ENCODE measurements around the gene PPP2CA.

Gene PPP2CA

DNA sequence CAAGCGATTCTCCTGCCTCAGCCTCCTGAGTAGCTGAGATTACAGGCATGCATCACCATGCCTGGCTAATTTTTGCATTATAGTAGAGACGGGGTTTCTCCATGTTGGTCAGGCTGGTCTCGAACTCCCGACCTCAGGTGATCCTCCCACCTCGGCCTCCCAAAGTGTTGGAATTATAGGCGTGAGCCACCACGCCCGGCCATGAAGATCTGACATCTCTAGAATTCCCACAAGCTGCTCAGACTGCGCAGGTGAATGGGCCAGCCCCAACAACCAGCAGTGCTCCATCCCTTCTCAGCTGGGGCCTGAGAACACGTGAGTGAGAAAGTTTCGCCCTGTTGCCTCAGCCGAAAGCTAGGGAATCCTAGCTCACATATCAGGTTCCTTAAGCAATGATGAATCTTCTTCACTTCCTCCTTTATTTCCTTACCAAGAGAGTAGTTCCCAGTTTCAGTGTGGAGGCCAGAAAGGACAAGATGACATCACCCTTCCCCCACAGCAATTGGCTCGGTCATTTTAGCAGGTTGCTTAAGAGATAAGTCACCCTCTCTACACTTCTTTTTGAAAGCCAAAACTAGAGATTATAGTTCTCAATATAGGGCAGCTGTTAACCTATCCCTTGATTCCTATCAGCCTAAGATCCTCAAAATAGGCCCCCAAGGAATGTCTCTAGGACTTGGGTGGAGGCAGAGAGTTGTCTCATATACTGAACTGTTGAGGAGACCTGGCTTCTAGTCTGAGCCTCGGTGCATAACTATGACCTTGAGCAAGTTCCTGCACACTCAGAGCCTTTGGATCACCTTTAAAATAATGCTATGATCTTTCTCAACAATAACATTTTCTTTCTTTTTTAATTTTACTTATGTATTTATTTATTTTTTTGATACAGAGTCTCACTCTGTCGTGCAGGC lies 23.9 kb upstream of the PPP2CA start:
- DNase-seq (ENCODE audit: insufficient read length, low spot score) (no peak), FAIRE-seq (no peak)

DNA sequence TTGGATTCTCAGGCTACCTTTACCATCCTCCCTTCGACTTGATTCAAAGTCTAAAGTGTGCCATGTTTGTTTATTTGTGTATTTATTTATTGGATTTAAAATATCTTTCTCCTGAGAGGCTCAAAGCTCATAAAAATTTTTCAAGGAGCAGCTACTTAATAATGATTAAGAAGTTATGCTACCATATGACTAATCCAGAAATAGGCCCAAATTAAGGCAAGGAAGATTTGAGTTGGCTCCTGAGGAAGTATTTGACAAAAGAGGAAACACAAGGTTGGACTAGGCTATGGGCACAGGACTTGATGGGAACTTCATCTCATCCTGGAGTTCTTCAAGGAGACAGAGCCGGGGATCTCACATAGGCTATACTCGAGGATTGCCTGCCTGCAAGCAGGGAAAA lies 22.4 kb upstream of the PPP2CA start:
- TF ChIP-seq, protein P1, sequence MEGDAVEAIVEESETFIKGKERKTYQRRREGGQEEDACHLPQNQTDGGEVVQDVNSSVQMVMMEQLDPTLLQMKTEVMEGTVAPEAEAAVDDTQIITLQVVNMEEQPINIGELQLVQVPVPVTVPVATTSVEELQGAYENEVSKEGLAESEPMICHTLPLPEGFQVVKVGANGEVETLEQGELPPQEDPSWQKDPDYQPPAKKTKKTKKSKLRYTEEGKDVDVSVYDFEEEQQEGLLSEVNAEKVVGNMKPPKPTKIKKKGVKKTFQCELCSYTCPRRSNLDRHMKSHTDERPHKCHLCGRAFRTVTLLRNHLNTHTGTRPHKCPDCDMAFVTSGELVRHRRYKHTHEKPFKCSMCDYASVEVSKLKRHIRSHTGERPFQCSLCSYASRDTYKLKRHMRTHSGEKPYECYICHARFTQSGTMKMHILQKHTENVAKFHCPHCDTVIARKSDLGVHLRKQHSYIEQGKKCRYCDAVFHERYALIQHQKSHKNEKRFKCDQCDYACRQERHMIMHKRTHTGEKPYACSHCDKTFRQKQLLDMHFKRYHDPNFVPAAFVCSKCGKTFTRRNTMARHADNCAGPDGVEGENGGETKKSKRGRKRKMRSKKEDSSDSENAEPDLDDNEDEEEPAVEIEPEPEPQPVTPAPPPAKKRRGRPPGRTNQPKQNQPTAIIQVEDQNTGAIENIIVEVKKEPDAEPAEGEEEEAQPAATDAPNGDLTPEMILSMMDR (IDR thresholded peaks at IDR 0.05; ENCODE audit: insufficient read depth, missing control alignments), result no peak
- DNase-seq (ENCODE audit: insufficient read length, low spot score), result no peak
- no peak for FAIRE-seq

More for the DNA sequence above, 23.9 kb upstream of the PPP2CA start:
- TF ChIP-seq, protein P1 (IDR thresholded peaks at IDR 0.05; ENCODE audit: insufficient read depth, missing control alignments), result no peak

DNA sequence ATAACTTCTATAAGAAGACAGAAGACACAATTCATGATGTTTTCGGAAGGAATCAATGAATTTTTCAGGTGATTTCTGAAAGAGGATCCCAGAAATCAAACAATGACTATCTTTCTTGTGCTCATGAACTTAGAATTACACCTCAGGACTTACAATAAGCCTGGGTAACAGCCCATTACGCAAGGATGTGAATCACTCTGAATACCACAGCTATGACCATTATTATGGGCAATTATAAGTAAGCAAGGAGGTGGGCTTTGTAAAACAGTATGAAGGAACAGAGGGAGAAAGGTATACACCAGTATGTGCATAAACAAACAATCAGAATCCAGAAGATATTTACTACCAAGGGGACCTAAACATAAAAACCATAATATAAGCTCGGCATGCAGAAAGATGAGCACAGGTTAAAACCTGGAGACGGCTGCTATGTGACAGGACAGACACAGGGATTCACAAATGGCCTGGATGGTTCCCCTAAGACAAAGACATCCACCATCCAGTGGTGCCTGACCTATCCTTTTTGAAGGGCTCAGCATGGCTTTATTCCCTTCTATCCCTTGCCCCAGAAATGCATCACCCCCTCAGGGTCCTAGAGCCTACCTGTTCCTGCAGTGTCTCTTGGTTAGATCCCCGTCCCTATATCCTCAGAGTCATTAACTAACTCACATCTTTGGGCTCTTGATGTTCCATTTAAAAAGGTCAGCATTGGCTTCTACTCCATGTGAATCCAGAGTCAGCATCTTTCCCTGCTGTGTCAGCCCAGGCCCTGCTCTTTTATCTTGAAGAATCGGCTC lies 21.8 kb upstream of the PPP2CA start:
- FAIRE-seq, result no peak
- DNase-seq (ENCODE audit: insufficient read length, low spot score), result no peak
- TF ChIP-seq, protein P1 (IDR thresholded peaks at IDR 0.05; ENCODE audit: insufficient read depth, missing control alignments), result no peak

DNA sequence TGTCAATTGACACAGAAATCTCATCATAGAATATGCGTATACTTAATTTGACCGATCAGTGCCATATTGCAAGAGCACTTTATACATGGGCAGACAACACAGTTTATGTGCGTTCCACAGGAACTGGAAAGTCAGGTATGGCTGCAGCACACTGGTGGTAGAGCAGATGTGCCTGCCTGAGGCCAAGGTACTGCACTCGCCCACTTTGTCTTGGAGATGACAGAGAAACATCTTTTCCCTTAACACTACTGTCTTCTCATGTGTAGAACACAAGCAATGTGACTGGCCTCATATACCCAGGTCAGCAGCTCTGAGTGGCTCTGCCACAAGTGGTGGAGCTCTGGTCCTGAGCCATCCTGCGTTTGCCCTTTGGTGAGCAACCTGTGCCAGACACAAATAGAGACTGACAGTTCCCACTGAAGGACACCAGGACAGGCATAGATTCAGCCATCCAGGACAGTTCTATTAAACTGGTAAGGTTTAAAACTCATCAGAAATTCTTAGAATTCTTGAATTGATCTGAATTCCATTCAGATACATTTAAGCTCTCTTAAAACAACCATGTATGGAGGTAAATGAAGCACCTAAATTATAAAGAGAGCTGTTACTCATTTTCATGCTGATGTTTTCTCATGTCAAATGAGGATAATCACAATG lies 21.0 kb upstream of the PPP2CA start:
- DNase-seq (ENCODE audit: insufficient read length, low spot score), result no peak
- FAIRE-seq, result no peak
- TF ChIP-seq, protein P1 (IDR thresholded peaks at IDR 0.05; ENCODE audit: insufficient read depth, missing control alignments), result no peak

DNA sequence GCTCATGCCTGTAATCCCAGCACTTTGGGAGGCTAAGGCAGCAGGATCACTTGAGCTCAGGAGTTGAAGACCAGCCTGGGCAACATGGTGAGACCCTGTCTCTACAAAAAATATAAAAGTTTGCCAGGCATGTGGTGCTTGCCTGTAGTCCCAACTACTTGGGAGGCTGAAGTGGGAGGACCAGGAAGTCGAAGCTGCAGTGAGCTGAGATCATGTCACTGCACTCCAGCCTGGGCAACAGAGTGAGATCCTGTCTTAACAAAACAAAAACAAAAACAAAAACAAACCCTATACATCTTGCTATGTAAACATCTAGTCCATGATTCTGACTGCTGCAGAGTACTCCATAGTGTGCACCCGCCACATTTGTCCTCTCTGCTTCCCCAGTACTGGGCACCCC lies 19.8 kb upstream of the PPP2CA start:
- no peak for FAIRE-seq
- DNase-seq (ENCODE audit: insufficient read length, low spot score), result no peak
- TF ChIP-seq, protein P1 (IDR thresholded peaks at IDR 0.05; ENCODE audit: insufficient read depth, missing control alignments), result no peak

DNA sequence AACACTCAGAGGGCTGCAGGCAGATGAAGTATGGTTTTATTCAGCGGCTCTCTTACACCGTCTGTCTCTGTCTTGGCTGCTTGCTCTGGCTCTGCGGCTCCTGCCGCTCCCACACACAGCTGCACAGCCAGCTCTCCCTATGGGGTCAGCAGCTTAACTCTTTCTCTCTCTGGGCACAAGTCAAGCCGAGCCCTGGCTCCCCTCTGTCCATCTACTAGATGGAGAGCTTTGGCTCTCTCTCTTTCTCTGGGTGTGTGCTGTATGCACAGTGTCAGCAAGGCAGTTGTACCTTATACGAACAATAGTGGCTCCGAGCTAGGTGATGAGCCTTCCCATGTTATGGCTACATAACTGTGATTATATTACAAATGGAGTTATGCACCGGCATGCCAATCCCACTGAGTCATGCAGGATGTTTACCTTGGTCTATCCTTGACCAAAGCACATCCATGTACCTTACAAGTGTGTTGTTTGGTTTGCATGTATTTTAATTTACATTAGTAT lies 19.3 kb upstream of the PPP2CA start:
- DNase-seq (ENCODE audit: insufficient read length, low spot score) (no peak), FAIRE-seq (no peak)
- TF ChIP-seq, protein P1 (IDR thresholded peaks at IDR 0.05; ENCODE audit: insufficient read depth, missing control alignments), result no peak

Measured in D721Med (cell line).